Transverse colon (tissue), 4 donors: ENCODE measurements around the gene ANKH.

Experiments used
- POLR2A ChIP-seq: fragments of 450-650 bp; IDR thresholded peaks from one replicate; pipeline ENCODE4 v1.6.1; 2016; ENCODE audit warnings: antibody characterized with exemption, mild to moderate bottlenecking, moderate library complexity
- POLR2AphosphoS5 ChIP-seq, 3 donors: sonication (generic); formaldehyde crosslinking; IDR thresholded peaks; one replicate each; pipeline ENCODE4 v1.6.1; 2016; ENCODE audit warnings: antibody characterized with exemption in 3 of 3
- TF ChIP-seq, protein P1 (sequence below), 5 experiments: fragments of 200-600 bp in 3 of 5; fragments of 450-650 bp in 2 of 5; sonication (generic) in 3 of 5; IDR thresholded peaks; 1 replicate in 2 of 5; 2 replicates in 3 of 5; pipeline ENCODE4 v1.5.1; 2016 to 2017; ENCODE audit warnings: antibody characterized with exemption in 5 of 5, inconsistent platforms in 3 of 5, mild to moderate bottlenecking in 2 of 5, moderate library complexity in 1 of 5

DNA sequence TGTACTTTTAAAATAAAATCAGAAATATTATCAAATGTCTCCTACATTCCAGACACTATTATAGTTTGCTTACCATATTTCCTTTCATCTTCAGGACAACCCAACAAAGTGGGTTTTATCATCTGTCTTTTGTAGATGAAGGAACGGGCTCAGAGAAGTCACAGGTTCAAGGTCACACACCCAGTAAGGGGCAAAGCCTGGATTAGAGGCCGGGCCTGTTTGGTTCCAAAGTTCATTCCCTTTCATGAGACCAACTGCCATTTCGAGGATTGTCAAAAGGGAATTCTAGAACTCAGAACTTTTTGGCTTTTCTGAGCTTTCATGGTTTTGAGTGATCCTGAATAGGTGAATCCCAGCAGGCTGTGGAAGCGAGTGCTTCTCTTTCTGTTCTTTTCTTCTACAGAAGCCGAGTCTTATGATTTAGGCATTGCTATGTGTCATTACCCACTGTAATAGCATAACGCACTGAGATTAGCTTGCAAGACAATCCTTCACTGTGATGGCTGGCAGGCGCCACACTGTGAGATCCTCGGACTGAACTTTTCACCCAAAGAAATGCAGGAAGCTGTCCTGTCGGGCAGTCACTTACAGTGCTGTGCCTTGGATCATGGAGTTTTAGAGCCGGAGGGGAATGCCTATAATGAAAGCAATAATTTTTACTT, 43.8 kb upstream of the ANKH start:
- TF ChIP-seq, protein P1, sequence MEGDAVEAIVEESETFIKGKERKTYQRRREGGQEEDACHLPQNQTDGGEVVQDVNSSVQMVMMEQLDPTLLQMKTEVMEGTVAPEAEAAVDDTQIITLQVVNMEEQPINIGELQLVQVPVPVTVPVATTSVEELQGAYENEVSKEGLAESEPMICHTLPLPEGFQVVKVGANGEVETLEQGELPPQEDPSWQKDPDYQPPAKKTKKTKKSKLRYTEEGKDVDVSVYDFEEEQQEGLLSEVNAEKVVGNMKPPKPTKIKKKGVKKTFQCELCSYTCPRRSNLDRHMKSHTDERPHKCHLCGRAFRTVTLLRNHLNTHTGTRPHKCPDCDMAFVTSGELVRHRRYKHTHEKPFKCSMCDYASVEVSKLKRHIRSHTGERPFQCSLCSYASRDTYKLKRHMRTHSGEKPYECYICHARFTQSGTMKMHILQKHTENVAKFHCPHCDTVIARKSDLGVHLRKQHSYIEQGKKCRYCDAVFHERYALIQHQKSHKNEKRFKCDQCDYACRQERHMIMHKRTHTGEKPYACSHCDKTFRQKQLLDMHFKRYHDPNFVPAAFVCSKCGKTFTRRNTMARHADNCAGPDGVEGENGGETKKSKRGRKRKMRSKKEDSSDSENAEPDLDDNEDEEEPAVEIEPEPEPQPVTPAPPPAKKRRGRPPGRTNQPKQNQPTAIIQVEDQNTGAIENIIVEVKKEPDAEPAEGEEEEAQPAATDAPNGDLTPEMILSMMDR (IDR thresholded peaks at IDR 0.05), result no peak
- no peak for TF ChIP-seq POLR2AphosphoS5 (IDR thresholded peaks at IDR 0.05)
- TF ChIP-seq POLR2A, result no peak
